Keratinocyte (primary cell): ENCODE data around the gene UQCRH. TPM values are rescaled to one million over a fixed set of nuclear protein-coding genes. Genes with fewer than 3 reads are reported as not detected.

Experiments
- DNase-seq: peaks from one replicate; pipeline ENCODE4 v3.0.0-alpha.2; 2011; ENCODE audit warnings: low read depth, missing footprints, low spot score
- FAIRE-seq: peaks from 2 replicates; lab custom pipeline; 2011; peaks lifted over from hg19 to GRCh38; lab: Jason Lieb, UNC
- H2AFZ ChIP-seq: 2 replicates; pipeline ENCODE4 v1.6.0; 2012; ENCODE audit warnings: low read length, control low read depth, inconsistent platforms; ENCODE audit not compliant: control insufficient read depth
- H3K27ac ChIP-seq: 2 replicates; pipeline ENCODE4 v1.5.1; 2011; ENCODE audit warnings: low read length; ENCODE audit not compliant: control insufficient read depth, insufficient read depth
- H3K27me3 ChIP-seq: 3 replicates; pipeline ENCODE4 v1.6.0; 2011; ENCODE audit warnings: low read length; ENCODE audit not compliant: control insufficient read depth, insufficient read depth; ENCODE audit errors: extremely low read depth
- H3K36me3 ChIP-seq, 2 experiments: 2 replicates in 1 of 2; 3 replicates in 1 of 2; pipeline ENCODE4 v1.5.1; 2011; ENCODE audit warnings: low read length in 2 of 2, mild to moderate bottlenecking in 1 of 2; ENCODE audit not compliant: control insufficient read depth in 2 of 2, insufficient read depth in 2 of 2; ENCODE audit errors: extremely low read depth in 1 of 2
- H3K4me1 ChIP-seq: 3 replicates; pipeline ENCODE4 v1.5.1; 2011; ENCODE audit warnings: low read length; ENCODE audit not compliant: control insufficient read depth, insufficient read depth; ENCODE audit errors: extremely low read depth
- H3K4me2 ChIP-seq: 3 replicates; pipeline ENCODE4 v1.6.0; 2011; ENCODE audit warnings: low read depth, low read length; ENCODE audit not compliant: control insufficient read depth, insufficient read depth; ENCODE audit errors: extremely low read depth
- H3K4me3 ChIP-seq, 3 experiments: fragments of 200-600 bp in 1 of 3; sonication (generic) in 1 of 3; 2 replicates in 2 of 3; 3 replicates in 1 of 3; pipeline ENCODE4 v1.5.1; 2011 to 2016; ENCODE audit warnings: low read length in 3 of 3, mild to moderate bottlenecking in 3 of 3, control low read depth in 2 of 3, inconsistent platforms in 1 of 3, low read depth in 1 of 3, mixed read lengths in 1 of 3, mixed run types in 1 of 3, moderate library complexity in 1 of 3; ENCODE audit not compliant: control insufficient read depth in 2 of 3, insufficient read depth in 2 of 3; ENCODE audit errors: extremely low read depth in 1 of 3
- H3K79me2 ChIP-seq: 2 replicates; pipeline ENCODE4 v1.6.0; 2012; ENCODE audit warnings: low read length; ENCODE audit not compliant: control insufficient read depth, insufficient read depth
- H3K9ac ChIP-seq: 3 replicates; pipeline ENCODE4 v1.6.0; 2011; ENCODE audit warnings: low read length; ENCODE audit not compliant: control insufficient read depth, insufficient read depth; ENCODE audit errors: extremely low read depth
- H3K9me1 ChIP-seq: 3 replicates; pipeline ENCODE4 v1.6.0; 2011; ENCODE audit warnings: low read length; ENCODE audit not compliant: control insufficient read depth, insufficient read depth; ENCODE audit errors: extremely low read depth
- H3K9me3 ChIP-seq: 2 replicates; pipeline ENCODE4 v1.5.1; 2012; ENCODE audit warnings: low read depth, low read length; ENCODE audit not compliant: control insufficient read depth
- H4K20me1 ChIP-seq: 3 replicates; pipeline ENCODE4 v1.6.0; 2011; ENCODE audit warnings: low read length; ENCODE audit not compliant: control insufficient read depth, insufficient read depth; ENCODE audit errors: extremely low read depth
- CTCF ChIP-seq, 3 experiments: IDR thresholded peaks in 1 of 3; conservative IDR thresholded peaks in 1 of 3; optimal IDR thresholded peaks in 1 of 3; 2 replicates in 2 of 3; 3 replicates in 1 of 3; pipeline versions ENCODE3 to v1.5.1; 2011; ENCODE audit warnings: low read length in 3 of 3, mild to moderate bottlenecking in 3 of 3, moderate library complexity in 2 of 3, control low read depth in 1 of 3, inconsistent platforms in 1 of 3; ENCODE audit not compliant: insufficient read depth in 2 of 3; ENCODE audit errors: extremely low read depth in 1 of 3
- EZH2 ChIP-seq: IDR thresholded peaks from one replicate; pipeline ENCODE4 v1.6.1; 2012; ENCODE audit warnings: inconsistent platforms, mild to moderate bottlenecking, low read length, moderate library complexity
- dilution Hi-C: fragments of 300-500 bp; cut with MboI; formaldehyde crosslinking; loops from one replicate; pipeline ENCODE4 v1.7.0; 2020; ENCODE audit warnings: low sequenced_read_pairs; ENCODE audit not compliant: extremely low pct_ligation_motif_present
- polyA plus RNA-seq, 5 experiments: library from polyadenylated mRNA; depleted of rRNA in 3 of 5; stranded (reverse) in 3 of 5; stranded (forward) in 1 of 5; unstranded in 1 of 5; fragments of >200 nt; gene quantifications; 1 replicate in 1 of 5; 2 replicates in 3 of 5; 3 replicates in 1 of 5; pipeline versions ENCODE4 v1.2.1 to v1.2.3, GENCODE V29; 2011 to 2012; ENCODE audit warnings: missing spikeins in 2 of 5, low read depth in 1 of 5, low replicate concordance in 1 of 5

Gene UQCRH
- polyA plus RNA-seq, 1 donor (not counting 4 experiments of a cell fraction or from before 2014, with no cell fraction given) = 970 TPM

GRCh38 chr1:46301808-46302640 lies 1.5 kb upstream of the UQCRH start:
- peaks cover 3% of the 10 kb centered on the region for H4K20me1 ChIP-seq
- peak overlapping the region; percentile 76 to 99 (median 99) for H3K4me3 ChIP-seq
- H3K27me3 ChIP-seq = no peaks in the 10 kb centered on the region
- peaks cover 84% of the 10 kb centered on the region for H3K79me2 ChIP-seq
- H3K36me3 ChIP-seq = peaks cover 5 to 9% of the 10 kb centered on the region in 2 experiments
- dilution Hi-C loops = no loop called here
- H2AFZ ChIP-seq = peak overlapping the region; percentile 37
- DNase-seq (no peak), FAIRE-seq (no peak)
- TF ChIP-seq EZH2 (no peak), CTCF (optimal IDR thresholded peaks at IDR 0.05 in 1 of 3, IDR thresholded peaks at IDR 0.05 in 1 of 3, conservative IDR thresholded peaks at IDR 0.05 in 1 of 3; ENCODE audit: extremely low read depth in 1 of 3, insufficient read depth in 2 of 3, low read length in 3 of 3) (peak in 1 of 3 experiments; percentile 27)
- H3K27ac ChIP-seq = peak overlapping the region; percentile 98
- H3K9me1 ChIP-seq = no peaks in the 10 kb centered on the region
- H3K9me3 ChIP-seq = no peaks in the 10 kb centered on the region
- peaks cover 17% of the 10 kb centered on the region for H3K4me1 ChIP-seq
- H3K4me2 ChIP-seq = peak overlapping the region; percentile 99
- peak overlapping the region; percentile 96 for H3K9ac ChIP-seq

- Histone ChIP-seq H3K27me3 (no peaks in the 10 kb centered on the region), H2AFZ (peak overlapping the region; percentile 14), H3K9me3 (no peaks in the 10 kb centered on the region), H3K9ac (peak overlapping the region; percentile 96), H3K4me1 (peaks cover 21% of the 10 kb centered on the region), H3K9me1 (no peaks in the 10 kb centered on the region), H4K20me1 (peaks cover 3% of the 10 kb centered on the region), H3K4me2 (peak overlapping the region; percentile 99), H3K79me2 (peaks cover 89% of the 10 kb centered on the region), H3K36me3 (peaks cover under 1 to 4% of the 10 kb centered on the region in 2 experiments), H3K4me3 (peak overlapping the region; percentile 76 to 99 (median 99)), H3K27ac (peak overlapping the region; percentile 98)
- DNase-seq (no peak), FAIRE-seq (no peak)
- no peak for TF ChIP-seq EZH2
- no peak for TF ChIP-seq CTCF (optimal IDR thresholded peaks at IDR 0.05 in 1 of 3, IDR thresholded peaks at IDR 0.05 in 1 of 3, conservative IDR thresholded peaks at IDR 0.05 in 1 of 3; ENCODE audit: extremely low read depth in 1 of 3, insufficient read depth in 2 of 3, low read length in 3 of 3)
- dilution Hi-C loops = no loop called here
Observed at GRCh38 chr1:46302641-46303037, 859 bp upstream of the UQCRH start.
